Smooth muscle cell (in vitro differentiated cells): ENCODE measurements around the gene PCGF2. TPM values are rescaled to one million over a fixed set of nuclear protein-coding genes. Genes with fewer than 3 reads are reported as not detected.

Experiments
- DNase-seq: peaks from one replicate; lab custom pipeline; 2025; ENCODE audit not compliant: unreplicated experiment; lab: John Stamatoyannopoulos, UW
- H2AFZ ChIP-seq: fragments of 200-600 bp; sonication (generic); 2 replicates; pipeline ENCODE4 v1.6.0; 2016; ENCODE audit warnings: antibody characterized with exemption, low read depth, mild to moderate bottlenecking
- H3F3A ChIP-seq: fragments of 200-600 bp; sonication (generic); 2 replicates; pipeline ENCODE4 v1.6.0; 2017; ENCODE audit warnings: antibody characterized with exemption, low read depth
- H3K27ac ChIP-seq: fragments of 200-600 bp; sonication (generic); 2 replicates; pipeline ENCODE4 v1.5.1; 2016; ENCODE audit warnings: low read depth, mild to moderate bottlenecking
- H3K27me3 ChIP-seq: fragments of 200-600 bp; sonication (generic); 2 replicates; pipeline ENCODE4 v1.6.1; 2016; ENCODE audit warnings: low read depth, mild to moderate bottlenecking
- H3K36me3 ChIP-seq: fragments of 200-600 bp; sonication (generic); 2 replicates; pipeline ENCODE4 v1.5.1; 2016; ENCODE audit warnings: low read depth
- H3K4me1 ChIP-seq: fragments of 200-600 bp; sonication (generic); 2 replicates; pipeline ENCODE4 v1.5.1; 2016; ENCODE audit warnings: low read depth
- H3K4me2 ChIP-seq: fragments of 200-600 bp; sonication (generic); 2 replicates; pipeline ENCODE4 v1.6.0; 2016; ENCODE audit warnings: mild to moderate bottlenecking
- H3K4me3 ChIP-seq: fragments of 200-600 bp; sonication (generic); 2 replicates; pipeline ENCODE4 v1.5.1; 2016; ENCODE audit warnings: mild to moderate bottlenecking
- H3K79me2 ChIP-seq: fragments of 200-600 bp; sonication (generic); 2 replicates; pipeline ENCODE4 v1.6.0; 2016; ENCODE audit warnings: low read depth, mild to moderate bottlenecking
- H3K9ac ChIP-seq: fragments of 200-600 bp; sonication (generic); 2 replicates; pipeline ENCODE4 v1.6.0; 2016; ENCODE audit warnings: low read depth
- H3K9me3 ChIP-seq: fragments of 200-600 bp; sonication (generic); replicated peaks from 2 replicates; pipeline ENCODE4 v1.5.1; 2016; ENCODE audit warnings: low read depth
- H4K20me1 ChIP-seq: fragments of 200-600 bp; sonication (generic); 2 replicates; pipeline ENCODE4 v1.6.0; 2016; ENCODE audit warnings: low read depth
- WGBS: methylation state at CpG from one replicate; pipeline ENCODE4 v1.1.7; 2016; ENCODE audit warnings: low lambda C conversion rate; 5-methylcytosine and 5-hydroxymethylcytosine counted together
- polyA plus RNA-seq: library from polyadenylated mRNA; unstranded; fragments of >200 nt; fragmentation: Nextera tagmentation; extraction: Ambion mirVana; gene quantifications from 2 replicates; pipeline ENCODE4 v1.2.1, GENCODE V29; 2016
- total RNA-seq: library from RNA; depleted of rRNA; stranded (reverse); fragments of >200 nt; gene quantifications from 2 replicates; pipeline ENCODE4 v1.2.3, GENCODE V29; 2014
- TF ChIP-seq, protein P1 (sequence below): fragments of 200-600 bp; sonication (generic); IDR thresholded peaks from 2 replicates; pipeline ENCODE4 v1.5.1; 2017; ENCODE audit warnings: borderline replicate concordance, mild to moderate bottlenecking, antibody characterized with exemption; ENCODE audit not compliant: insufficient read depth, poor library complexity, severe bottlenecking

PCGF2 gene
- total and polyA plus RNA-seq, 2 experiments from 2014 or later: 6.1 to 11.6 TPM

GRCh38 chr17:38779965-38780752 is 32.0 kb upstream of the PCGF2 start:
- H3K36me3 ChIP-seq: peaks cover 20% of the 10 kb centered on the region
- no peak overlapping the region for H3K27ac ChIP-seq
- H3F3A ChIP-seq: no peaks in the 10 kb centered on the region
- H4K20me1 ChIP-seq: no peaks in the 10 kb centered on the region
- H3K4me3 ChIP-seq: no peak overlapping the region
- H3K4me1 ChIP-seq: no peaks in the 10 kb centered on the region
- WGBS: 96% methylated on average over 23 of the region's 23 CpGs
- no peak for DNase-seq
- TF ChIP-seq, protein P1, sequence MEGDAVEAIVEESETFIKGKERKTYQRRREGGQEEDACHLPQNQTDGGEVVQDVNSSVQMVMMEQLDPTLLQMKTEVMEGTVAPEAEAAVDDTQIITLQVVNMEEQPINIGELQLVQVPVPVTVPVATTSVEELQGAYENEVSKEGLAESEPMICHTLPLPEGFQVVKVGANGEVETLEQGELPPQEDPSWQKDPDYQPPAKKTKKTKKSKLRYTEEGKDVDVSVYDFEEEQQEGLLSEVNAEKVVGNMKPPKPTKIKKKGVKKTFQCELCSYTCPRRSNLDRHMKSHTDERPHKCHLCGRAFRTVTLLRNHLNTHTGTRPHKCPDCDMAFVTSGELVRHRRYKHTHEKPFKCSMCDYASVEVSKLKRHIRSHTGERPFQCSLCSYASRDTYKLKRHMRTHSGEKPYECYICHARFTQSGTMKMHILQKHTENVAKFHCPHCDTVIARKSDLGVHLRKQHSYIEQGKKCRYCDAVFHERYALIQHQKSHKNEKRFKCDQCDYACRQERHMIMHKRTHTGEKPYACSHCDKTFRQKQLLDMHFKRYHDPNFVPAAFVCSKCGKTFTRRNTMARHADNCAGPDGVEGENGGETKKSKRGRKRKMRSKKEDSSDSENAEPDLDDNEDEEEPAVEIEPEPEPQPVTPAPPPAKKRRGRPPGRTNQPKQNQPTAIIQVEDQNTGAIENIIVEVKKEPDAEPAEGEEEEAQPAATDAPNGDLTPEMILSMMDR: no peak
- no peaks in the 10 kb centered on the region for H3K79me2 ChIP-seq
- H3K27me3 ChIP-seq: no peaks in the 10 kb centered on the region
- H2AFZ ChIP-seq: no peak overlapping the region
- no peaks in the 10 kb centered on the region for H3K9me3 ChIP-seq
- no peak overlapping the region for H3K9ac ChIP-seq
- H3K4me2 ChIP-seq: no peak overlapping the region

DNA sequence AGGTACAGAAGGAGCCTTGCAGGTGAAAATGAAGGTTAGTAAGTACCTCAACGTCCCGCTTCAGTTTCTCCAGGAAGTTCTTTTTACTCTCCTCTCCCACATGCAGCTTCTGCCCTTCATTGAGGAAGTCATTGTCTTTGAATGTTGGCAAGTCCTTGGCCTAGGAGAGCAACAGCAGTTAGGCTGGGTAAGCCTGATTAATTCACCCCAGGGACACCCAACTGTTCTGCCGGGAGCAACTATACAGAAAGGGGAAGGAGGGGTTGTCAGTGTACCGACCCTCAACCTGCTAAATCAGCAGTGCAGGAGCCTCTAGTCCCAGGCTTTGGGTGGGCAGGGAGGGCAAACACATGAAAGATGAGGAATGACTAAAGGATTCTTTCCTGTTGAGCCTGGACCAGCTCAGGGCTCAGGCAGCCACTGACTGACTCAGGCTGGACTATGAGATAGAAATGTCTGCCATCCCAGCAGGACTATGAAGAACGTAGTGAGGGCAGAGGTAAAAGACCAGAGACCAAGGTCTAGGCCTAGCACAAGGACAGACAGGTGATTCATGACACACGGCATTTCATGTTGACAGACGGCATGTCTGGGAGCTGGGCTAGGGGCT is 29.6 kb upstream of the PCGF2 start:
- Histone ChIP-seq H3K27ac (no peak overlapping the region), H3F3A (no peaks in the 10 kb centered on the region), H3K9ac (no peak overlapping the region), H4K20me1 (peaks cover 10% of the 10 kb centered on the region), H3K36me3 (peaks cover 28% of the 10 kb centered on the region), H2AFZ (no peak overlapping the region), H3K4me1 (no peaks in the 10 kb centered on the region), H3K79me2 (no peaks in the 10 kb centered on the region), H3K4me3 (no peak overlapping the region), H3K27me3 (no peaks in the 10 kb centered on the region), H3K4me2 (no peak overlapping the region), H3K9me3 (no peaks in the 10 kb centered on the region)
- DNase-seq: no peak
- WGBS: 85% methylated on average over 7 of the region's 7 CpGs
- TF ChIP-seq, protein P1: no peak

GRCh38 chr17:38773258-38773657 is 25.1 kb upstream of the PCGF2 start:
- H3K36me3 ChIP-seq: peaks cover 36% of the 10 kb centered on the region

More at GRCh38 chr17:38773258-38773657, 25.1 kb upstream of the PCGF2 start:
- Histone ChIP-seq H3K27ac (no peak overlapping the region), H3K9me3 (no peaks in the 10 kb centered on the region), H3F3A (no peaks in the 10 kb centered on the region), H3K79me2 (no peaks in the 10 kb centered on the region), H2AFZ (no peak overlapping the region), H4K20me1 (peaks cover 10% of the 10 kb centered on the region), H3K9ac (no peak overlapping the region), H3K4me1 (no peaks in the 10 kb centered on the region), H3K4me3 (no peak overlapping the region), H3K27me3 (no peaks in the 10 kb centered on the region), H3K4me2 (no peak overlapping the region)
- no peak for DNase-seq
- TF ChIP-seq, protein P1: no peak
